A549 (cell line): ENCODE data around the gene RRBP1.

ENCODE experiments used
- CEBPB ChIP-seq, 2 experiments: fragments of >200 bp in 1 of 2; sonication (Bioruptor Twin) in 1 of 2; formaldehyde crosslinking in 1 of 2; IDR thresholded peaks; 2 replicates each; pipeline ENCODE4 v1.6.1; 2012 to 2016
- EHMT2 ChIP-seq: fragments of 200-600 bp; sonication (generic); IDR thresholded peaks from 2 replicates; pipeline ENCODE4 v1.6.1; 2016; ENCODE audit warnings: antibody characterized with exemption, low read depth, mild to moderate bottlenecking, moderate library complexity
- EP300 ChIP-seq, 2 experiments: fragments of >200 bp; sonication (Bioruptor Twin); formaldehyde crosslinking; IDR thresholded peaks; 2 replicates in 1 of 2; 3 replicates in 1 of 2; pipeline ENCODE4 v1.6.1; 2016 to 2017
- POLR2A ChIP-seq: IDR thresholded peaks from 2 replicates; pipeline ENCODE4 v1.6.1; 2012; ENCODE audit warnings: mild to moderate bottlenecking, low read length
- POLR2AphosphoS2 ChIP-seq: conservative IDR thresholded peaks from 2 replicates; pipeline ENCODE4 v1.6.1; 2012; ENCODE audit warnings: low read length, improper control_type of control experiment, inconsistent platforms
- RAD21 ChIP-seq, 2 experiments: fragments of >200 bp in 1 of 2; sonication (Bioruptor Twin) in 1 of 2; formaldehyde crosslinking in 1 of 2; IDR thresholded peaks in 1 of 2; conservative IDR thresholded peaks in 1 of 2; 2 replicates in 1 of 2; 3 replicates in 1 of 2; pipeline ENCODE4 v1.6.1; 2012 to 2018; ENCODE audit warnings: inconsistent platforms in 1 of 2
- REST ChIP-seq: fragments of 200-600 bp; sonication (generic); IDR thresholded peaks from 2 replicates; pipeline ENCODE4 v1.6.1; 2016; ENCODE audit warnings: antibody characterized with exemption, mild to moderate bottlenecking, moderate library complexity
- SMC3 ChIP-seq: fragments of >200 bp; sonication (Bioruptor Twin); formaldehyde crosslinking; IDR thresholded peaks from 3 replicates; pipeline ENCODE4 v1.6.1; 2018; ENCODE audit warnings: inconsistent platforms
- USF2 ChIP-seq: fragments of 450-650 bp; IDR thresholded peaks from 2 replicates; pipeline ENCODE4 v1.6.1; 2014; ENCODE audit warnings: antibody characterized with exemption
- TF ChIP-seq, protein P1 (sequence below): fragments of >200 bp; sonication (Bioruptor Twin); formaldehyde crosslinking; IDR thresholded peaks from 3 replicates; pipeline ENCODE4 v1.5.1; 2016
- TF ChIP-seq, protein P2 (sequence below): IDR thresholded peaks from 2 replicates; pipeline ENCODE4 v1.6.1; 2012
- TF ChIP-seq, protein P3 (sequence below): fragments of 250-450 bp; sonication (Bioruptor Pico); IDR thresholded peaks from 2 replicates; pipeline ENCODE4 v1.5.0; 2020; ENCODE audit warnings: low read depth, mild to moderate bottlenecking, moderate library complexity

DNA sequence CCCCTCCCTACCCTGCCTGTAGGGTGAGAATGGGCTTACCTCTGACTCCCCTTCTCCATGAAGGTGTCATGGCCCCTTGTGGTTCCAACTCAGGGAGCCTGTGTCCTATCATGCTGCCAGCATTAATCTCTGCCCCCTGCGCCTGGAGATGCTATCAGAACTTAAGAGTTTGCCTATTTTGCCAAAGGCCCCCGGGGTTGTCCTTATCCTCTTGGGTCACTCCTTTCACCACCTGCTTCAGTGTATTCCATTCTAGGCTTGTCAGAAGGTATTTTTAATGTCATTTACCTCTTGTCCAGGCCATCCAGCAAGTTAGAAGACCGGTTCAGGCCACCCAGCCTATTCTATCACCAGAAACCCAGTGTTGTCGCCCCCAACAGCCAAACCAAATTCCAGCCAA is 10.5 kb downstream of the RRBP1 start:
- TF ChIP-seq USF2 (no peak), POLR2AphosphoS2 (no peak), SMC3 (no peak), CEBPB (IDR thresholded peaks at IDR 0.05) (no peak), EP300 (IDR thresholded peaks at IDR 0.05) (no peak), REST (no peak), POLR2A (no peak), RAD21 (conservative IDR thresholded peaks at IDR 0.05 in 1 of 2, IDR thresholded peaks at IDR 0.05 in 1 of 2) (no peak), EHMT2 (no peak)
- TF ChIP-seq, protein P1, sequence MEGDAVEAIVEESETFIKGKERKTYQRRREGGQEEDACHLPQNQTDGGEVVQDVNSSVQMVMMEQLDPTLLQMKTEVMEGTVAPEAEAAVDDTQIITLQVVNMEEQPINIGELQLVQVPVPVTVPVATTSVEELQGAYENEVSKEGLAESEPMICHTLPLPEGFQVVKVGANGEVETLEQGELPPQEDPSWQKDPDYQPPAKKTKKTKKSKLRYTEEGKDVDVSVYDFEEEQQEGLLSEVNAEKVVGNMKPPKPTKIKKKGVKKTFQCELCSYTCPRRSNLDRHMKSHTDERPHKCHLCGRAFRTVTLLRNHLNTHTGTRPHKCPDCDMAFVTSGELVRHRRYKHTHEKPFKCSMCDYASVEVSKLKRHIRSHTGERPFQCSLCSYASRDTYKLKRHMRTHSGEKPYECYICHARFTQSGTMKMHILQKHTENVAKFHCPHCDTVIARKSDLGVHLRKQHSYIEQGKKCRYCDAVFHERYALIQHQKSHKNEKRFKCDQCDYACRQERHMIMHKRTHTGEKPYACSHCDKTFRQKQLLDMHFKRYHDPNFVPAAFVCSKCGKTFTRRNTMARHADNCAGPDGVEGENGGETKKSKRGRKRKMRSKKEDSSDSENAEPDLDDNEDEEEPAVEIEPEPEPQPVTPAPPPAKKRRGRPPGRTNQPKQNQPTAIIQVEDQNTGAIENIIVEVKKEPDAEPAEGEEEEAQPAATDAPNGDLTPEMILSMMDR: no peak
- TF ChIP-seq, protein P2, sequence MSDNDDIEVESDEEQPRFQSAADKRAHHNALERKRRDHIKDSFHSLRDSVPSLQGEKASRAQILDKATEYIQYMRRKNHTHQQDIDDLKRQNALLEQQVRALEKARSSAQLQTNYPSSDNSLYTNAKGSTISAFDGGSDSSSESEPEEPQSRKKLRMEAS: no peak
- TF ChIP-seq, protein P3, sequence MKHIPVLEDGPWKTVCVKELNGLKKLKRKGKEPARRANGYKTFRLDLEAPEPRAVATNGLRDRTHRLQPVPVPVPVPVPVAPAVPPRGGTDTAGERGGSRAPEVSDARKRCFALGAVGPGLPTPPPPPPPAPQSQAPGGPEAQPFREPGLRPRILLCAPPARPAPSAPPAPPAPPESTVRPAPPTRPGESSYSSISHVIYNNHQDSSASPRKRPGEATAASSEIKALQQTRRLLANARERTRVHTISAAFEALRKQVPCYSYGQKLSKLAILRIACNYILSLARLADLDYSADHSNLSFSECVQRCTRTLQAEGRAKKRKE: no peak
